ENCODE measurements around the gene NF1.

Gene NF1

DNA sequence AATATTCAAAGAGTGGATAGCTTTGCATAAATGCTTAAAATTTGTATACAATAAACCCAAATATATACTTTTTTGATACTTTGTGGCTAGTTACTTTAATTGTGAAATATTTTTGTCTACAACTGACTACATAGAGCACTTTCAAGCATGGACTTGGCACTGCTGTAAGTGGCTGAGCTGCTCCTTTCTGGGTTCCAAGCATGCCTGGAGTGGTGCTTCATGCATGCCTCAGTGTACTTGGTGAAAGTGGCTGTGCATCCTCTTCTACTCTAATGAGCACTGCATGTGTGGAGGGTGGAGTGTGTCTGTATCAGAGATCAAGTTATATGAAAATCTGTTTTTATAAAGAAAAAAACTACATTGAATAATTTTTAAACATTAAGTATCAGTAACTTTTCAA lies 108.2 kb downstream of the NF1 start:
- H3K18ac ChIP-seq (ENCODE audit: low read length) = no peak overlapping the region
- no peaks in the 10 kb centered on the region for H3K79me1 ChIP-seq (ENCODE audit: low read length)
- H4K8ac ChIP-seq (ENCODE audit: low read depth, low read length) = no peak overlapping the region
- H3K36me3 ChIP-seq (ENCODE audit: control insufficient read depth, insufficient read depth, low read length) = no peaks in the 10 kb centered on the region
- H2BK5ac ChIP-seq (ENCODE audit: low read length) = no peak overlapping the region
- no peak overlapping the region for H2BK15ac ChIP-seq (replicated peaks; ENCODE audit: low read depth)
- no peak overlapping the region for H3K27ac ChIP-seq (ENCODE audit: low read depth, low read length)
- H2BK120ac ChIP-seq (ENCODE audit: low read depth, low read length) = no peak overlapping the region
- no peaks in the 10 kb centered on the region for H3K4me1 ChIP-seq (ENCODE audit: control insufficient read depth, low read depth, low read length)
- DNase-seq = no peak
- H3K4me3 ChIP-seq (ENCODE audit: low read length) = no peak overlapping the region
- no peak overlapping the region for H3K4ac ChIP-seq (ENCODE audit: low read depth, low read length)
- no peak overlapping the region for H3K4me2 ChIP-seq (ENCODE audit: low read length)
- H3K27me3 ChIP-seq (ENCODE audit: insufficient read depth, low read length, poor library complexity) = no peaks in the 10 kb centered on the region
- H3K56ac ChIP-seq (ENCODE audit: low read length) = no peak overlapping the region
- no peak overlapping the region for H3K23ac ChIP-seq (ENCODE audit: low read length)
- no peak overlapping the region for H2AK5ac ChIP-seq (ENCODE audit: low read length)
- H3K79me2 ChIP-seq (ENCODE audit: control insufficient read depth, insufficient read depth, low read length) = no peaks in the 10 kb centered on the region
- no peak overlapping the region for H3K9ac ChIP-seq (ENCODE audit: low read length)
- H4K5ac ChIP-seq (ENCODE audit: low read length) = no peak overlapping the region

DNA sequence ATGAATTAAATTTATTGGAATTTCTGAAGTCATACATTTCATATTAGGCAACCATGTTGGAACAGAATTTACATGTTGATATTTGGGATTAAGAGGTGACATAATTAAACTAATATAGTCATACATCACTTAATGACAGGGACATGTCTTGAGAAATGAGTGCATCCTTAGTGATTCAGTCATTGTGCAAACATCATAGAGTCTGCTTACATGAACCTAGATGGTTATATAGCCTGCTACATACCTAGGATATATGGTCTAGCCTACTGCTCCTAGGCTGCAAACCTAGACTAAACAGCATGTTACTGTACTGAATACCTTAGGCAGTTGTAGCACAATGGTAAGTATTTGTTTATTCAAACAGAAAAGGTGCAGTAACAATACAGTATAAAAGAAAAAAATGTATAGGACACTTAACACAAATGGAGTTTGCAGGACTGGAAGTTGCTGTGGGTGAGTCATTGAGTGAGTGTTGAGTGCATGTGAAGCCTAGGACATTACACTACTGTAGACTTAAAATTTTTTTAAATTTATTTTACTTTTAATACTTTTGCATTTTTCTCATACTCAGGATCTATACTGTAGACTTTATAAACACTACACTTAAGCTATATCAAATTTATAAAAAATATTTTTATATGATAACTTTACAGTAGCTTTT lies 116.7 kb downstream of the NF1 start:
- Histone ChIP-seq H3K27me3 (ENCODE audit: insufficient read depth, low read length, poor library complexity) (no peaks in the 10 kb centered on the region), H3K4ac (ENCODE audit: low read depth, low read length) (no peak overlapping the region), H3K27ac (ENCODE audit: low read depth, low read length) (no peak overlapping the region), H3K23ac (ENCODE audit: low read length) (no peak overlapping the region), H3K4me1 (ENCODE audit: control insufficient read depth, low read depth, low read length) (no peaks in the 10 kb centered on the region), H3K56ac (ENCODE audit: low read length) (no peak overlapping the region), H3K79me1 (ENCODE audit: low read length) (no peaks in the 10 kb centered on the region), H4K8ac (ENCODE audit: low read depth, low read length) (no peak overlapping the region), H2AK5ac (ENCODE audit: low read length) (no peak overlapping the region), H3K4me2 (ENCODE audit: low read length) (no peak overlapping the region), H3K79me2 (ENCODE audit: control insufficient read depth, insufficient read depth, low read length) (no peaks in the 10 kb centered on the region), H3K18ac (ENCODE audit: low read length) (no peak overlapping the region), H4K5ac (ENCODE audit: low read length) (no peak overlapping the region), H2BK5ac (ENCODE audit: low read length) (no peak overlapping the region), H3K4me3 (ENCODE audit: low read length) (no peak overlapping the region), H3K36me3 (ENCODE audit: control insufficient read depth, insufficient read depth, low read length) (no peaks in the 10 kb centered on the region), H3K9ac (ENCODE audit: low read length) (no peak overlapping the region), H2BK120ac (ENCODE audit: low read depth, low read length) (no peak overlapping the region), H2BK15ac (replicated peaks; ENCODE audit: low read depth) (no peak overlapping the region)
- DNase-seq = no peak

DNA sequence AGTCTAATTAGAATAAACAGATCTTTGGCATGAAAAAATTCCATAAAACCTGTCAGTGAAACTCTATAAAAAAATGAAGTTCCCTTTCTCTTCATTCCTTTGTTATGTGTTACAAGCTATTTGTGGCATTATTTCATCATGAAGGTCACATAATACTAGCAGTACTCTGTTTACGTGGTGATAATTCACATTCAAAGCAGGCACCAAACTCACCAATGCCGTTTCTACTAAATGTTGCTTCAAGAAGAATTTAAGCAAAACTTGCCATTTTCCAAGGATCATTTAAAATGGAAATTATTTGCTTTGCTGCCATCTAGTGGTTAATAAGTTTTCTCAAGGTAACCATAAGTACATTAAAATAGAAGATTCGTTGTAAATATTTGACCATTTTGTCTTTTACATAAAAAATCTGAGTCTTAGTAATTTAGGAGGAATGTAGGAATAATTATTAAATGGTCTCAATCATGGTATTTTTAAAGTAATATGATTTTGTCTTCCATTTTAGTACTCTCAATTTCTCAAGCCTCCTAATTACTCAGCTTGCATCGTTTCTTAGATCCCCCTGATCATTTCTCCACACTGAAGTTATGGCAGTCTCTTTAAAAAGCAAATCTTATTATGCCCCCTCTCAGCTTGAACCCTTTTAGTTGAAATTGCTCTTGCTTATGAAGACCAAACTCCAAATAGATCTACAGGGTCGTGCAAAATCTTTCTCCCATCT lies 121.4 kb downstream of the NF1 start:
- Histone ChIP-seq H3K56ac (ENCODE audit: low read length) (no peak overlapping the region), H3K79me1 (ENCODE audit: low read length) (no peaks in the 10 kb centered on the region), H3K18ac (ENCODE audit: low read length) (no peak overlapping the region), H4K5ac (ENCODE audit: low read length) (no peak overlapping the region), H4K8ac (ENCODE audit: low read depth, low read length) (no peak overlapping the region), H3K4ac (ENCODE audit: low read depth, low read length) (no peak overlapping the region), H3K36me3 (ENCODE audit: control insufficient read depth, insufficient read depth, low read length) (no peaks in the 10 kb centered on the region), H3K23ac (ENCODE audit: low read length) (no peak overlapping the region), H3K27me3 (ENCODE audit: insufficient read depth, low read length, poor library complexity) (no peaks in the 10 kb centered on the region), H2BK15ac (replicated peaks; ENCODE audit: low read depth) (no peak overlapping the region), H3K27ac (ENCODE audit: low read depth, low read length) (no peak overlapping the region), H3K4me2 (ENCODE audit: low read length) (no peak overlapping the region), H3K4me3 (ENCODE audit: low read length) (no peak overlapping the region), H3K79me2 (ENCODE audit: control insufficient read depth, insufficient read depth, low read length) (no peaks in the 10 kb centered on the region), H2AK5ac (ENCODE audit: low read length) (no peak overlapping the region), H3K4me1 (ENCODE audit: control insufficient read depth, low read depth, low read length) (no peaks in the 10 kb centered on the region), H2BK5ac (ENCODE audit: low read length) (no peak overlapping the region), H3K9ac (ENCODE audit: low read length) (no peak overlapping the region), H2BK120ac (ENCODE audit: low read depth, low read length) (no peak overlapping the region)
- DNase-seq = peak; percentile 43
- no CpG with 5 or more reads among the region's 5 CpGs for WGBS (ENCODE audit: extremely low coverage, insufficient coverage, low lambda C conversion rate)

DNA sequence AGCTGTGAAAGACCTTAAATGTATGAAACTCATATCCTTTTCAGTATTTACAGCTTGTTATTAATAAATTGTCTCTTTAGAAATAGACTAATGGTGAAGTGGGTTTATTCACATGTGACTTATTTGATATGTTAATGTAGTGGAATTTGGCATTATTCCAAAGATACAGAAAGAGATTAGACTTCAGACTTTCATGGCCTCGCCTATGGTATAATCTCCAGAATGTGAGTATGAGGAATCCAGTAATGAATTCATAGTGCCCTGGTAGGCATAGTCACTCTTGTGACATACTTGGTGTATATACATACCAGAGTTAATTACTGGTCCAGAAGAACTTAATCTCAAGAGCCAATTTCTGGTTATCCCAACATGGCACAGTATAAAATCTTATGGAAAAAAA lies 129.6 kb downstream of the NF1 start:
- Histone ChIP-seq H2AK5ac (ENCODE audit: low read length) (no peak overlapping the region), H3K4me1 (ENCODE audit: control insufficient read depth, low read depth, low read length) (no peaks in the 10 kb centered on the region), H3K23ac (ENCODE audit: low read length) (no peak overlapping the region), H3K56ac (ENCODE audit: low read length) (no peak overlapping the region), H2BK15ac (replicated peaks; ENCODE audit: low read depth) (no peak overlapping the region), H4K5ac (ENCODE audit: low read length) (no peak overlapping the region), H3K4me2 (ENCODE audit: low read length) (no peak overlapping the region), H3K4ac (ENCODE audit: low read depth, low read length) (no peak overlapping the region), H4K8ac (ENCODE audit: low read depth, low read length) (no peak overlapping the region), H3K27ac (ENCODE audit: low read depth, low read length) (no peak overlapping the region), H3K9ac (ENCODE audit: low read length) (no peak overlapping the region), H3K4me3 (ENCODE audit: low read length) (no peak overlapping the region), H2BK5ac (ENCODE audit: low read length) (no peak overlapping the region), H3K36me3 (ENCODE audit: control insufficient read depth, insufficient read depth, low read length) (no peaks in the 10 kb centered on the region), H3K18ac (ENCODE audit: low read length) (no peak overlapping the region), H3K79me1 (ENCODE audit: low read length) (no peaks in the 10 kb centered on the region), H3K27me3 (ENCODE audit: insufficient read depth, low read length, poor library complexity) (no peaks in the 10 kb centered on the region), H2BK120ac (ENCODE audit: low read depth, low read length) (no peak overlapping the region), H3K79me2 (ENCODE audit: control insufficient read depth, insufficient read depth, low read length) (no peaks in the 10 kb centered on the region)
- WGBS (ENCODE audit: extremely low coverage, insufficient coverage, low lambda C conversion rate) = no CpG with 5 or more reads among the region's 1 CpG
- DNase-seq = no peak

DNA sequence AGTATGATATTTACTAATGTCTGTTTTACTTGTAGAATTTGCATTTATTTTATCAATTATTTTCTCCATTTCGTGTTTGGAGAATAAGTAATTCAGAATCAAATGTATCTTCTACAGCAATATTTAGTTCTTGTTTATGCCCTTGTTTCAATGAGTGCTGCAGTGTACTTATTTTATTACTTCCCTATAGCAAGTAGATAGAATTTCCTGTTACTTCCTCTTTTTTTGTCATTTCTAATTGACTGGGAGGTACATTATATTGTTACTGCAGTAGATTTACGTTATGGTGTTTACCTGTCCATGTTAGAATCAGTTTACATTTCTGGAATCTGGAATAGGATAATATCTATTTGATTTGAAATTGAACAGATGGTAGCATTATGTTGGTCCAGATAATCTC lies 131.1 kb downstream of the NF1 start:
- Histone ChIP-seq H3K27ac (ENCODE audit: low read depth, low read length) (no peak overlapping the region), H2BK5ac (ENCODE audit: low read length) (no peak overlapping the region), H3K4me3 (ENCODE audit: low read length) (no peak overlapping the region), H3K79me2 (ENCODE audit: control insufficient read depth, insufficient read depth, low read length) (no peaks in the 10 kb centered on the region), H3K23ac (ENCODE audit: low read length) (no peak overlapping the region), H3K27me3 (ENCODE audit: insufficient read depth, low read length, poor library complexity) (no peaks in the 10 kb centered on the region), H3K9ac (ENCODE audit: low read length) (no peak overlapping the region), H3K56ac (ENCODE audit: low read length) (no peak overlapping the region), H2BK120ac (ENCODE audit: low read depth, low read length) (no peak overlapping the region), H3K36me3 (ENCODE audit: control insufficient read depth, insufficient read depth, low read length) (no peaks in the 10 kb centered on the region), H2BK15ac (replicated peaks; ENCODE audit: low read depth) (no peak overlapping the region), H3K4ac (ENCODE audit: low read depth, low read length) (no peak overlapping the region), H3K79me1 (ENCODE audit: low read length) (no peaks in the 10 kb centered on the region), H3K4me1 (ENCODE audit: control insufficient read depth, low read depth, low read length) (no peaks in the 10 kb centered on the region), H4K5ac (ENCODE audit: low read length) (no peak overlapping the region), H3K18ac (ENCODE audit: low read length) (no peak overlapping the region), H3K4me2 (ENCODE audit: low read length) (no peak overlapping the region), H2AK5ac (ENCODE audit: low read length) (no peak overlapping the region), H4K8ac (ENCODE audit: low read depth, low read length) (no peak overlapping the region)
- no peak for DNase-seq
- WGBS (ENCODE audit: extremely low coverage, insufficient coverage, low lambda C conversion rate) = no CpG with 5 or more reads among the region's 2 CpGs

DNA sequence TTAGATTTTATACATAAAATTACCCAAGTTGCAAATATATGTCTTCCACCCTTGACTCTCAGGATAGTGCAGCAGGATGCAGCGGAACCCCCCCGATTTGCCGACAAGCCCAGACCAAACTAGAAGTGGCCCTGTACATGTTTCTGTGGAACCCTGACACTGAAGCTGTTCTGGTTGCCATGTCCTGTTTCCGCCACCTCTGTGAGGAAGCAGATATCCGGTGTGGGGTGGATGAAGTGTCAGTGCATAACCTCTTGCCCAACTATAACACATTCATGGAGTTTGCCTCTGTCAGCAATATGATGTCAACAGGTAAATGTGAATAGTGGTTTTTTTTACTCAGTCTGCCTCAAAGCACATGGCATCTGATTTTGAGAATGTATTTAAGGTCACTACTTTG lies 131.6 kb downstream of the NF1 start:
- no peak for DNase-seq
- no peak overlapping the region for H3K23ac ChIP-seq (ENCODE audit: low read length)
- H3K79me2 ChIP-seq (ENCODE audit: control insufficient read depth, insufficient read depth, low read length) = no peaks in the 10 kb centered on the region
- no peak overlapping the region for H4K8ac ChIP-seq (ENCODE audit: low read depth, low read length)
- H2AK5ac ChIP-seq (ENCODE audit: low read length) = no peak overlapping the region
- H3K18ac ChIP-seq (ENCODE audit: low read length) = no peak overlapping the region
- H2BK15ac ChIP-seq (replicated peaks; ENCODE audit: low read depth) = no peak overlapping the region
- H2BK5ac ChIP-seq (ENCODE audit: low read length) = no peak overlapping the region
- no peaks in the 10 kb centered on the region for H3K36me3 ChIP-seq (ENCODE audit: control insufficient read depth, insufficient read depth, low read length)
- no peak overlapping the region for H3K27ac ChIP-seq (ENCODE audit: low read depth, low read length)
- no peak overlapping the region for H3K4ac ChIP-seq (ENCODE audit: low read depth, low read length)
- no peak overlapping the region for H2BK120ac ChIP-seq (ENCODE audit: low read depth, low read length)
- H3K27me3 ChIP-seq (ENCODE audit: insufficient read depth, low read length, poor library complexity) = no peaks in the 10 kb centered on the region
- no peaks in the 10 kb centered on the region for H3K79me1 ChIP-seq (ENCODE audit: low read length)
- H3K4me2 ChIP-seq (ENCODE audit: low read length) = no peak overlapping the region
- H3K56ac ChIP-seq (ENCODE audit: low read length) = no peak overlapping the region
- no peak overlapping the region for H3K9ac ChIP-seq (ENCODE audit: low read length)
- H3K4me3 ChIP-seq (ENCODE audit: low read length) = no peak overlapping the region
- no peak overlapping the region for H4K5ac ChIP-seq (ENCODE audit: low read length)
- H3K4me1 ChIP-seq (ENCODE audit: control insufficient read depth, low read depth, low read length) = no peaks in the 10 kb centered on the region
- no CpG with 5 or more reads among the region's 5 CpGs for whole genome bisulfite sequencing (ENCODE audit: extremely low coverage, insufficient coverage, low lambda C conversion rate)
